COLO668 (cell line): ENCODE results near the gene PTGDR2.

ENCODE experiments used
- DNase-seq: peaks from one replicate; lab custom pipeline; 2025; ENCODE audit not compliant: unreplicated experiment; lab: John Stamatoyannopoulos, UW

Gene PTGDR2

DNA sequence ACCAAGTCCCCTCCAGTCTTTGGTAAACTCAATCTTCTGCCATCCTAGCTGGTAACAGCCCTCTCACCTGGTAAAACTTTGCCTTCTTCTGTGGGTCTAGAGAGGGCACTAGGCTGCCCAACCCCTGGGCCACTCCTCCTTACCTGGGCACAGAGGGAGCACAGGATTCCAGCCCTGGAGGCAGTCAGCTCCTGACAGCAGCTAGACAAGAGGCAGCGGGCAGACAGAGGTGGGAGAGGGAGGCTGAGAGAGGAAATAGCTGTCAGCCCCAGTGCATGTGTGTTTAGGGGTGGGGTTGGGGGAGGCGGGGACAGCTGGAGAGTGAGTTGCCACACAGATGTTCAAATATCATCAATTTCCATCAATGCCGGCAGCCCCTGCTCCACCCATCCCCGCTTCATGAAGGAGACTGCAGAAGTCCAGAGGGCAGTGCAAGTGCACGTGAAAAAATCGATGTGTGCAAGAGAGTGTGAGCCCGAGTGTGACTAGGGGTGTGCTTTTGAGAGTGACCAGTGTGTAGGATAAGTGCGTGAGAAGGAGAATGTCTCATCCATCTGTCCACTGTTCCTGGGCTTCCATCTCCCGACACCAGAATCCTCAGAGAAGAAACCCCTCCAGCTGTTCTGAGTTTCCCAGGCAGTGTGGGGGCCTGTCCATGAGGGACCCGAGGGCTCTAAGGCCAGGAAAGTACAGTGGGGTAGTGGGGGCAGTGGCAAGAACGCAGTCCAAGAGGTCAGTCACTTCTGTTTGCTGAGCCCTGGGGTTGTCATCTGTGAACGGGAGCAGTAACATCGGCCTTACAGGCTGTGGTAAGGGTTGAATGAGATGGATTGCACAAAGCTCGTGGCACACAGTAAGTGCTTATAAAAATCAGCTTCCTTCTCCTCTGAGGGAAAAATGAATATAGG is at the start of gene PTGDR2:
Gene PTGDR2 (minus strand): TSS at position 225 of the 908 bp plus-strand sequence. CDS start 2,228 bp downstream, outside the sequence.
- peak; percentile 25 for DNase-seq

GRCh38 chr11:60905047-60905446 is 49.3 kb upstream of the PTGDR2 start:
- peak; percentile 57 for DNase-seq

GRCh38 chr11:60902625-60903024 is 46.9 kb upstream of the PTGDR2 start:
- DNase-seq = no peak

DNA sequence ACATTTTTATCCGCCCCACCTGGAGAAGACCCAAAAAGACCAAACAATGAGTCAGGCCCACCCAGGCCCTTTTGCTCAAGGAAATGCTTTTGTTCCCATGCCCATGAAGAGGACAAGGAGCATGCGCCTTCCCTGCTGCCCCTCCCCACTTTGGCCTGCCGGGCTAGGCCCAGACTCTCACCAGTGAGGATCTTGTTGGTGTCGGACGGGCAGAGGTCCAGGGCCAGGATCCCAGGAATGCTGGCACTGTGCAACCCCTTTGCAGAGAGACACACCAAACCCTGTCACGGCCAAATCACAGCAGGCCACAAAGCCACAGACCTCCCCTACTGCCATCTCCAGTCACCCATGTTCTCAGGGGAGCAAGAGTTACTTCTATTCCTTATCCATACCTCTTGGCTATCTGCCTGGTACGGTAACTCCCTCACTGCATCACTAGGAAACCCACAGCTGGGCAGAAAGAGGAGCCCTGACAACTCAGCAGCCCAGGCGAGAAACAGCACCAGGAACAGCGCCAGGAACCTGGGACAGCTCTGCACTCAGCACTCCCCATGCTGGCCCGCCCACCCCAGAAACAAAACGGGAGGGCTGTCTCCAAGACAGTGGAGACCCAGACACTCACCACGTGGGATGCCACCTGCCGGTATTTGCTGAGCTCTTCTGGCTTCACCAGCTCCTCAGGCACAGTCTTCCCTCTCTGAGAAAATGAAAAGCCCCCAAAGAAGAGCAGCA is 45.1 kb upstream of the PTGDR2 start:
- DNase-seq = no peak

DNA sequence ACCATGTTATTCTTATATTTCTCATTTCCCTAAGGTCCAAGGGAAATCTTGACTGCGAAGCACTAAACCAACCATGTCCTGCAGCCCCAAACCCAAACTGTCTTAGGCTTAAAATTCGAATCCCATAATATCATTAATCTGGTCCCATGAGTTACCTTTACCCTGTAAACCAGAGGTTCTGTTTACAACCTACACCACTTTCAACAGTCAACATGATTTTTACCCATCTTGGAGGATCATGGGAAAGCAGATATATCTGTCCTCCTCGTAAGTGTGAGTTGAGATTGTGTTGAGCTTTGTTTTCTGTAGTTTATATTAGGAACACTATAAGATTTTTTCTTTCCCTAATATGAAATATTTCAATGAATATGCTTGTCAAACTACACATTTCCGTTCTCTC is 44.2 kb upstream of the PTGDR2 start:
- no peak for DNase-seq

DNA sequence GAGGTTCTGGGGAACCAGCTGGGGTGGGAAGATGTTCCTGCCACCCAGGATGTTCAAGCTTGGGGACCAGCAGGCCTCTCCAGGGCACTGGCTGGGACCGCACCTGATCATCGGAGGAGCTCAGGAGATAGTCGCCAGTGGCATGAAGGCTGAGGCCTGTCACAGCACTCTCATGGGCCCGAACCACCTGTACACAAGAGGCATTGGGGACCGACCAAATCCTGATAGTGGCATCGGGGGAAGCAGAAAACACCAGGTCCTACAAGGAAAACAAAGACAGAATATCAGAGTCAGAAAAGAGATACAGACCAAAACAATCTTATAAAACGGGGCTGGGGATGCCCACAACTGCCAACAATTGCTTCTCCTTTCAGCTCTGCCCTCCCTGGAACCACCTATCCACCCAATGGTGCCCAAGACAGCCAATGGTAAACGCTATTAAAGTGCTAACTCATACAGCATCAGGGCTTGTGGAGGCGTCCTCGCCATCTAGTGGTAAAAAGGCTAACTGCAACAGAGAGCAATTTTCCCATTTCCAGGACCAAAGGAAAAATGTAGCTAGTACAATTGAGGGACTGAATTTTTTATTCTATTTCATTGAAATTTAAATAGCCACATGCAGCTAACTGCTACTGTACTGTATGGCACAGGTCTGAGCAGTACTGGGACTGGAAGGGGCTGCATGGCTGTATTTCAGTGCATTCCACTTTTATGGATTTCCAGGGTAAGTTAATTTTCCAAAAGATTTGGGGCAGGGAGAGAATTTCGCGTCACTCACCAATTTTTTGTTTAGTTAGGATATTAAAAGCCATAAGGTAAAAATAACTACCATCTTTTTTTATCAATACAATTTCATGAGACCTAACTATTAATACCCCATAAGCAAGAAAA is 43.5 kb upstream of the PTGDR2 start:
- DNase-seq = peak; percentile 38

DNA sequence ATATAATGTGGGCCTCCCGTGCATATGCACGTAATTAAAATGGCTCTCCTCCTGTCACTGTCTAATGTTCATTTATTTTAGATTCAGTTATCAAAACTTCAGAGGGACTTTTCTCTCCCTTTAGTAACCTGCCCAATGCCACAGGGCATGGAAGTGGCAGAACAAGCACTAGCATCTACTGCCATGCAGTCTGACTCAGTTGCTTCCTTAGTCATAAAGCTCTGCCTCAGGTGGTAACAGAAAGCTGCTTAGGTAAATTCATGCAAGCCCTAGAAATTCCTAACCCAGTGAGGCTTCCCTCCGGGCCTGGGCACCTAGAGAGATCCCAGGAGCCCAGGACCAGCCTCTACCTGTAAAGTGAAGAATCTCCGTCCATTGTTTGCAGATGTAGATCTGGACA is 41.7 kb upstream of the PTGDR2 start:
- no peak for DNase-seq

DNA sequence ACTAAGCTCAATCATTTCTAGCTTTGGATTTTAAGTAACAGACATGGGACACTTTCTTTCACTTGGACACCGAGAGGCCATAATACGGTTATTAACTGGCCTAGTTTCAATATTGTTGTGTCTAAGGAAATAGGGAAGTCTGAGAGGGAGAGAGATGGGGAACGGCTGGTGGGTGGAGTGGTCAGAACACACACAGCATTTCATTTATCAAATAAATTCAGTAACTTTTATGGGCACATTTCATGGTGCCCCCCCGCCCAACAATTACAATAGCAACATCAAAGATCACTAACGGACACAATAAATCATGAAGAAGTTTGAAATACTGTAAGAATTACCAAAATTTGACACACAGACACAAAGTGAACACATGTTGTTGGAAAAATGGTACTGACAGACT is 39.9 kb upstream of the PTGDR2 start:
- DNase-seq = no peak

GRCh38 chr11:60891103-60891741 is 35.5 kb upstream of the PTGDR2 start:
- DNase-seq = no peak

- no peak for DNase-seq
These were observed 34.9 kb upstream of the PTGDR2 start for GRCh38 chr11:60890696-60891095.

DNA sequence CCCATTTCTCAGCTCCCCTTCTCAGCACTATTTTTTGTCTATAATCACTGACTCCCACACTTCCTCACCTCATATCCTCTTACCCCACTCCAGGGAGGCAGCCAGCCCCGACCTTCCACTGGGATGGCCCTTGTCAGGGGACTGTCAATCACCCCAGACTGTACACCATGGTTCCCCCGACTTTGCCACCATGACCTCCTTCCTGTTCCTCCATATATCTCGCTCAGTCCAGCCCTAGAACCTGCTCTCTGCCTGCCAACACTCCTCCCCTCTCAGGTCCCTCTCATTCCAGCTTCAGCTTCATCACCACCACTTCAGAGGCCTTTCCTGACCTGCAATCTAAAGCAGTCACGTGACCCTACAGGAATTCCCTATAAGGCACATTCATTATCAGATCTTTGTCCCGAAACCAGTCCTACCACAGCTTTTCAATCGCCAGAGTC is 34.1 kb upstream of the PTGDR2 start:
- DNase-seq = no peak

- peak; percentile 77 for DNase-seq
These were observed 31.8 kb upstream of the PTGDR2 start for GRCh38 chr11:60887556-60887955.

- peak; percentile 80 for DNase-seq
These were observed 25.0 kb upstream of the PTGDR2 start for GRCh38 chr11:60880643-60881282.

DNA sequence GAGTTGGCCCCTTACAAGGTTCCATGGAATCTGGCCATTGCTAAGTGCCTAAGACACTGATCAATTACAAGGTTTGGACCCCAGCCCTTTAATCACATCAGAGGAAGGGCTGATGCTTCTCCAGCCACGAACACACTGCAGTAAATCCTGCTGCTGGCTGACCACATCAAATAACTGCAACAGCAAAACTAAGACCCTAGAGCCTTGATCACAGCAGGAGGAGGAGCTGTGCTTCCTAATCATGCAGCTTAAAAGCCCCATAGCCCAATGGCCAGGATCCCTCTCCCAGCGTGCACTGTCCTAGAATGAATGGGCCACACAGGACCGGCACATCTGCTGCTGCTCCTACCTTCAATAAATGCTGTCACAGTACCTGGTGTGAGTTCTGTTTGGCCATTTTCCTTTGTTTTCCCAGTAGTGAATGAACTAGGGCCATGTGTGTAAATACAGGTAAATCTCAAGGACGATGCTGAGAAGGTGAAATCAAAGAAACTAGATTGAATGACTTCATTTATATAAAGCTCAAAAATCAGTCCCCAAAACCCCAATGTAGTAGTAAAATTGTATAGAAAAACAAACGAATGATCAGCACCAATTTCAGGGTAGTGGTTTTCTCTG is 24.3 kb upstream of the PTGDR2 start:
- DNase-seq = no peak

- DNase-seq = no peak
These were observed 23.4 kb upstream of the PTGDR2 start for GRCh38 chr11:60879104-60879503.

GRCh38 chr11:60878245-60879101 is 22.7 kb upstream of the PTGDR2 start:
- DNase-seq = no peak

DNA sequence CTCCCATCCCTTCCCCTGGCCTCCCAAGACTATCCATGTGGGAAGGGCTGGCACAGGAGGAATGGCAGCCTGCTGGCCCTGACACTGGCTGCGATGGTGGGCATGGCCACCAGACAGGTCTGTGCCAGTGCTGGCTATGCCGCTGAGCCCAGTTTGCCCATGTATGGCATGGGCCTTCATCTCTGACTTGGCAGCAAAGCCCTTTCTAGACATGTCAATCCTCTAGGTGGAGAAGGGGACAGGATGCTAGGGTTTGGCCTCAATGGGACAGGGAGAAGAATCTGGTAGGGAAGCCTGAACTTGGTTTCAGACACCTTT is 20.4 kb upstream of the PTGDR2 start:
- no peak for DNase-seq

- DNase-seq = no peak
These were observed 19.8 kb upstream of the PTGDR2 start for GRCh38 chr11:60875366-60876167.
